Lower leg skin (tissue), 4 donors: ENCODE results near the gene ORC6. TPM values are rescaled to one million over a fixed set of nuclear protein-coding genes. Genes with fewer than 3 reads are reported as not detected.

Experiments
- DNase-seq, 2 donors: peaks; one replicate each; pipeline ENCODE4 v3.0.0-alpha.2; 2019; ENCODE audit warnings: low spot score in 2 of 2
- H3K4me3 ChIP-seq: fragments of 200-600 bp; sonication (generic); 2 replicates; pipeline ENCODE4 v1.5.1; 2017; ENCODE audit warnings: mild to moderate bottlenecking, low read depth; ENCODE audit not compliant: poor library complexity, severe bottlenecking
- CTCF ChIP-seq, 3 donors: fragments of 450-650 bp; IDR thresholded peaks; one replicate each; pipeline ENCODE4 v1.5.1; 2016; ENCODE audit warnings: antibody characterized with exemption in 3 of 3, mild to moderate bottlenecking in 3 of 3, moderate library complexity in 2 of 3
- POLR2A ChIP-seq, 2 donors: fragments of 450-650 bp; IDR thresholded peaks; one replicate each; pipeline ENCODE4 v1.6.1; 2016 to 2017; ENCODE audit warnings: antibody characterized with exemption in 2 of 2, mild to moderate bottlenecking in 1 of 2, moderate library complexity in 1 of 2
- WGBS, 2 donors: methylation state at CpG; one replicate each; pipeline ENCODE4 v1.1.5; 2018; 5-methylcytosine and 5-hydroxymethylcytosine counted together
- intact Hi-C: fragments of 100-400 bp; cut with DNase I; formaldehyde crosslinking; loops from one replicate; pipeline ENCODE4 v1.15.0; 2023; ENCODE audit warnings: low total_unique reads
- total RNA-seq, 4 donors: library from RNA; depleted of rRNA; stranded (reverse); fragments of >200 nt; gene quantifications; one replicate each; pipeline ENCODE4 v1.1.0, GENCODE V29; 2016

The ORC6 gene
- total RNA-seq, 4 donors from 2014 or later: 0.49 to 1.5 (median 1.2) TPM; not detected in 1

DNA sequence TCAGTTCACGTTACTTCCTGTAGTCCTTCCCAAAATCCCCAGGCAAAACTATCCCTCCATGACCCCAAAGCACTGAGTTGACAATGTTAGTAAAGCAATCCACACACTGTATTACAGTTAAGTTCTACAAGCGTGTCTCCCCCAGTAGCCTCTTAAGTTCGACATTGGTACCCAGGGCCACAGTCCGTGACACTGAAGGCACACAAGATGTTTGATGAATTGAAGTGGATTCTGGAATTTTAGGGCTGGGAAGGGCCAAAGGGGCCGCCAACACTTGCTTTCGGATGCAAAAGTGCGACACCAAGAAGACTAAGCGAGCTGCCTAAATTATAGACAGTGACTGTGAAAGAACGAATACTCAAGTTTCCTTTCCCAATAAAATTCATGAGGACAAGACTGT is 2.0 kb upstream of the ORC6 start:
- H3K4me3 ChIP-seq: no peak overlapping the region
- DNase-seq: no peak
- 63 to 66% methylated on average over 9 of the region's 9 CpGs for WGBS, 2 donors
- TF ChIP-seq POLR2A (IDR thresholded peaks at IDR 0.05): no peak
- TF ChIP-seq CTCF (IDR thresholded peaks at IDR 0.05): no peak
- intact Hi-C loops: no loop called here

DNA sequence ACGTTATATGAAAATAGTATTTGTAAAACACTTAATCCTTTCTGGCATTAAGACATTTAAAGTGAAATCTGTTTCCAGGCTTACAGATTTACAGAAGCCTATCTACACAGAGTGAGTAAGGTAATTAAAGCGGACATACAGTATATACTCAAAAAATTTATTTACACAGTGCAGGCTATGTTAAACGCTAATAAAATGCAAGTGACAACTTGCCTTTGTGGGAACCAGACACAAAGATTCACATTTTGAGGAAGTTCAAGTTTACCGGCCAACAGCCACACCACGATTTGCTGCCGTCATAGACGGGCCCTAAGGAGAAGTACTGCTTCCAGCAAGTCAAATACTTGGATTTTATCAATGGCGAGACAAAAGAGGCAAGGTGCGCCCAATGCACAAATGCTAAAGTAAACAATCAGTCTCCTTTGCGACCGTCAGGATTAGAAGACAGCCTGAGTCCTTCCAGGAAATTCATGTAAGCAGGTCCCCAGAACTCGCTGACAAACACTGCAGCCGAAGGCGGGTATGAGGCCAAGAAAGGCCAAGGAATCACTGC is 1.3 kb upstream of the ORC6 start:
- intact Hi-C loops: no loop called here
- TF ChIP-seq POLR2A (IDR thresholded peaks at IDR 0.05): no peak
- TF ChIP-seq CTCF (IDR thresholded peaks at IDR 0.05): no peak
- H3K4me3 ChIP-seq: peak overlapping the region; percentile 89
- DNase-seq: peak in 1 of 2 donors; percentile 44
- WGBS, 2 donors: 3 to 4% methylated on average over 14 of the region's 14 CpGs

- H3K4me3 ChIP-seq: peak within 1 kb of the TSS; percentile 89
- TF ChIP-seq POLR2A (IDR thresholded peaks at IDR 0.05) (no peak), CTCF (IDR thresholded peaks at IDR 0.05) (no peak)
- 1% methylated on average over 33 to 37 of the region's 54 CpGs for WGBS, 2 donors
- peak; percentile 100 for DNase-seq
- intact Hi-C loops: no loop called here
These were observed 650 bp upstream of the ORC6 start, which contains the start of gene VPS35 for GRCh38 chr16:46688654-46689364. TSS of gene VPS35 (minus strand) at chr16:46689178. CDS start at chr16:46689133, 45 bp downstream.

DNA sequence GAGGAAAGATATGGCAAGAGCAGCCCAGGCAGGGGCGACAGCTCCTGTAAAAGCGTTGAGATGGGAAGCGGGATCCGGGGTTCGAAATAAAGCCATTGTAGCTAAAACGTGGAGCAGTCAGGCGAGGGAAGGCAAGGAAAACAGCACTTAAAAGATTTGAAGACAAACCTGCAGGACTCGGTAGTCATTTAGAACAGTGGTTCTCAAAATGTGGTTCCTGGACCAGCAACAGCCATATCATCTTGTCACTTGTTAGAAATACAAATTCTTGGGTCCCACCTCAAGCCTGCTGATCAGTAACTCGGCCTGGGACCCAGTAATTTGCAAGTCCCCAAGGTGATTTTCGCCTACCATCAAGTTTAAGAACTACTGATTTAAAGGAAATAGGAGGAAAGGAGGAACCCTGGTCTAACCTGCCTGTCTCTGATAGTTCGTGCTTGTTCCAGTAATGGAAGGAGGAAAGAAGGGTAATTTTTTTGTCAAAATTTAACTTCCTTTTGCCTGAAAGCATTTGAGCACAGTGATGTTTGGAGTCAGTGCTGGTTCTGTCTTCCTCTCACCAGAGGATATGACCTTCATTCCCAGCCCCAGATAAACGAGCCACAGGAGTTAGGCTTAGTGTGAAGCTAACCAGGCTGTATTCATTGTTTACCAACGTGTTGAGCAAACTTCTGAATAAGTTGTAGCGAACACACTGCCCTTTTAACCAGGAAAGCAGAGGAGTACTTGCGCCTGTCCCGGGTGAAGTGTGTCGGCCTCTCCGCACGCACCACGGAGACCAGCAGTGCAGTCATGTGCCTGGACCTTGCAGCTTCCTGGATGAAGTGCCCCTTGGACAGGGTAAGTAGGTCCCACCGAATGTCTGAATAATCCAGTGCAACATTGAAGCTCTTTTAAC is 1.1 kb downstream of the ORC6 start:
- peak overlapping the region; percentile 89 for H3K4me3 ChIP-seq
- DNase-seq: no peak
- intact Hi-C loops: no loop called here
- TF ChIP-seq CTCF (IDR thresholded peaks at IDR 0.05): no peak
- no peak for TF ChIP-seq POLR2A (IDR thresholded peaks at IDR 0.05)
- WGBS, 2 donors: 15% methylated on average over 19 to 21 of the region's 21 CpGs

- 66 to 71% methylated on average over 4 of the region's 4 CpGs for WGBS, 2 donors
- intact Hi-C loops: no loop called here
- no peak for DNase-seq
- no peak overlapping the region for H3K4me3 ChIP-seq
- no peak for TF ChIP-seq CTCF (IDR thresholded peaks at IDR 0.05)
- no peak for TF ChIP-seq POLR2A (IDR thresholded peaks at IDR 0.05)
These were observed 2.3 kb downstream of the ORC6 start for GRCh38 chr16:46691726-46692125.
